CD14-positive monocyte (primary cell): Measurements from ENCODE around the gene STAM. TPM values are rescaled to one million over a fixed set of nuclear protein-coding genes. Genes with fewer than 3 reads are reported as not detected.
A peak's percentile ranks its signal among the peaks of the same experiment; 100 is the strongest.

Source experiments
- DNase-seq, 3 donors: peaks; one replicate each; pipeline ENCODE4 v3.0.0-alpha.2; 2011 to 2022
- H2AFZ ChIP-seq: 2 replicates; pipeline ENCODE4 v1.6.0; 2012; ENCODE audit warnings: mild to moderate bottlenecking, low read depth, low read length, inconsistent platforms; ENCODE audit not compliant: insufficient read depth, poor library complexity, severe bottlenecking
- H3K27ac ChIP-seq, 2 donors: 1 replicate in 1 of 2; 2 replicates in 1 of 2; pipeline ENCODE4 v1.5.1; 2012 to 2013; ENCODE audit warnings: low read length in 2 of 2, control low read depth in 1 of 2, inconsistent platforms in 1 of 2, low read depth in 1 of 2, mild to moderate bottlenecking in 1 of 2
- H3K27me3 ChIP-seq, 2 donors: one replicate each; pipeline versions ENCODE4 v1.6.0 to v1.6.1; 2011 to 2013; ENCODE audit warnings: low read length in 2 of 2; ENCODE audit not compliant: control insufficient read depth in 2 of 2, insufficient read depth in 2 of 2
- H3K36me3 ChIP-seq, 2 donors: replicated peaks in 1 of 2; 1 replicate in 1 of 2; 2 replicates in 1 of 2; pipeline versions ENCODE4 v1.5.1 to v1.6.1; 2012 to 2013; ENCODE audit warnings: low read length in 2 of 2, control low read depth in 1 of 2, inconsistent platforms in 1 of 2, mild to moderate bottlenecking in 1 of 2; ENCODE audit not compliant: insufficient read depth in 2 of 2, control insufficient read depth in 1 of 2
- H3K4me1 ChIP-seq, 2 donors: 1 replicate in 1 of 2; 2 replicates in 1 of 2; pipeline versions ENCODE4 v1.5.1 to v1.6.1; 2012 to 2013; ENCODE audit warnings: low read length in 2 of 2, control low read depth in 1 of 2, inconsistent platforms in 1 of 2, mild to moderate bottlenecking in 1 of 2, moderate library complexity in 1 of 2; ENCODE audit not compliant: insufficient read depth in 2 of 2, control insufficient read depth in 1 of 2
- H3K4me2 ChIP-seq: replicated peaks from 2 replicates; pipeline ENCODE3; 2012; ENCODE audit warnings: low read length, moderate library complexity, mild to moderate bottlenecking; ENCODE audit not compliant: poor library complexity, severe bottlenecking; ENCODE audit errors: extremely low read depth
- H3K4me3 ChIP-seq, 3 experiments: fragments of 200-600 bp in 1 of 3; sonication (generic) in 1 of 3; replicated peaks in 1 of 3; 1 replicate in 2 of 3; 2 replicates in 1 of 3; pipeline ENCODE4 v1.5.1; 2011 to 2013; ENCODE audit warnings: low read length in 3 of 3, mild to moderate bottlenecking in 3 of 3, control low read depth in 2 of 3, low read depth in 2 of 3, inconsistent platforms in 1 of 3, moderate library complexity in 1 of 3
- H3K79me2 ChIP-seq: 2 replicates; pipeline ENCODE4 v1.6.0; 2012; ENCODE audit warnings: mild to moderate bottlenecking, control low read depth, inconsistent platforms, low read length, moderate library complexity; ENCODE audit not compliant: insufficient read depth
- H3K9ac ChIP-seq: 2 replicates; pipeline ENCODE4 v1.6.0; 2017; ENCODE audit warnings: low read length, mild to moderate bottlenecking; ENCODE audit not compliant: insufficient read depth, poor library complexity, severe bottlenecking
- H3K9me3 ChIP-seq, 2 donors: replicated peaks in 1 of 2; 1 replicate in 1 of 2; 2 replicates in 1 of 2; pipeline versions ENCODE4 v1.5.1 to v1.6.1; 2012 to 2013; ENCODE audit warnings: low read length in 2 of 2, control low read depth in 1 of 2; ENCODE audit not compliant: control insufficient read depth in 1 of 2, insufficient read depth in 1 of 2
- H4K20me1 ChIP-seq: 2 replicates; pipeline ENCODE4 v1.6.0; 2012; ENCODE audit warnings: mild to moderate bottlenecking, low read length, control low read depth, moderate library complexity; ENCODE audit not compliant: insufficient read depth
- H3K27ac Mint-ChIP-seq, 7 donors: one replicate each; pipeline ENCODE4 v1.8.0; 2020; ENCODE audit warnings: mild to moderate bottlenecking in 7 of 7, mixed read lengths in 7 of 7, moderate library complexity in 6 of 7, inconsistent platforms in 2 of 7
- H3K27me3 Mint-ChIP-seq, 3 donors: one replicate each; pipeline ENCODE4 v1.8.0; 2021 to 2022; ENCODE audit warnings: low read depth in 3 of 3, mild to moderate bottlenecking in 3 of 3, mixed read lengths in 3 of 3, moderate library complexity in 3 of 3, inconsistent platforms in 1 of 3
- H3K36me3 Mint-ChIP-seq, 2 donors: one replicate each; pipeline ENCODE4 v1.8.0; 2020; ENCODE audit warnings: mixed read lengths in 2 of 2, inconsistent platforms in 1 of 2, mild to moderate bottlenecking in 1 of 2
- H3K4me1 Mint-ChIP-seq: one replicate; pipeline ENCODE4 v1.8.0; 2020; ENCODE audit warnings: mild to moderate bottlenecking, mixed read lengths
- H3K4me3 Mint-ChIP-seq, 2 donors: one replicate each; pipeline ENCODE4 v1.8.0; 2020; ENCODE audit warnings: mild to moderate bottlenecking in 2 of 2, mixed read lengths in 2 of 2, moderate library complexity in 1 of 2
- H3K9me3 Mint-ChIP-seq, 7 donors: one replicate each; pipeline ENCODE4 v1.8.0; 2020 to 2022; ENCODE audit warnings: mixed read lengths in 7 of 7, mild to moderate bottlenecking in 6 of 7, moderate library complexity in 6 of 7, inconsistent platforms in 2 of 7
- WGBS: methylation state at CpG from one replicate; pipeline ENCODE4 v1.1.5; 2013; ENCODE audit warnings: missing lambda C conversion rate; ENCODE audit not compliant: insufficient coverage; 5-methylcytosine and 5-hydroxymethylcytosine counted together
- intact Hi-C, 2 donors: fragments of 100-400 bp; cut with micrococcal nuclease; formaldehyde crosslinking; loops; one replicate each; pipeline versions ENCODE4 v1.15.0 to v1.15.1; 2023
- polyA plus RNA-seq, 3 donors: library from polyadenylated mRNA; depleted of rRNA in 1 of 3; unstranded in 2 of 3; stranded (reverse) in 1 of 3; fragments of 300-500 nt in 2 of 3; fragments of >200 nt in 1 of 3; fragmentation: Illumina TruSeq in 2 of 3; gene quantifications; 1 replicate in 2 of 3; 2 replicates in 1 of 3; pipeline ENCODE4 v1.2.3, GENCODE V29; 2012 to 2021
- TF ChIP-seq, protein P1 (sequence below): fragments of 200-600 bp; IDR thresholded peaks from one replicate; pipeline ENCODE4 v1.8.0; 2022; ENCODE audit warnings: antibody characterized with exemption, mild to moderate bottlenecking

The STAM gene
- polyA plus RNA-seq, 3 donors: 5.5 to 16.4 (median 5.9) TPM

DNA sequence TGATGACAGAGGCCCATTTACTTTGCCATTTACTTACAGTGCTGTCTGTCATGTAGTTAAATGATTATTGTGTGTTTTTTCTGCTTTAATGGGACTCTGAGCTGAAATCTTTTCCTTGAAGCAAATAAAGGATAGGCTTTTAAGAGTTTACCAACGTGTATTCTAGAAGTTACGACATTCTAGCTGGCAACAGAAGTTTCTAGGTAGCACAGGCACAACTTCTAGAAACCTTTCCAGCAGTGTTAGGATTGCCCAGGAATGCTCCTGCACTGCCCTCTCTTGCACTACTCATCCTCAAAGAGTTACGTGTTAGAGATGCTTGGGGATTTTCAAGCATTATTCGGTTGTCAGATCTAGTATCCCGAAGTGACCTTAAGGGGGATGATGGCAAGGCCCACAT lies 65.5 kb downstream of the STAM start:
- H3K9me3 Mint-ChIP-seq: no peaks in the 10 kb centered on the region
- H3K4me3 Mint-ChIP-seq: no peak overlapping the region
- no peak overlapping the region for H3K27ac Mint-ChIP-seq
- Histone ChIP-seq H3K9me3 (no peaks in the 10 kb centered on the region), H3K4me3 (no peak overlapping the region), H3K36me3 (peaks cover 83 to 97% of the 10 kb centered on the region in 2 donors), H3K27ac (peak overlapping the region in 1 of 2 donors; percentile 36), H4K20me1 (no peaks in the 10 kb centered on the region), H3K4me1 (no peaks in the 10 kb centered on the region), H3K9ac (no peak overlapping the region), H3K79me2 (no peaks in the 10 kb centered on the region), H2AFZ (no peak overlapping the region), H3K4me2 (no peak overlapping the region), H3K27me3 (no peaks in the 10 kb centered on the region)
- TF ChIP-seq, protein P1, sequence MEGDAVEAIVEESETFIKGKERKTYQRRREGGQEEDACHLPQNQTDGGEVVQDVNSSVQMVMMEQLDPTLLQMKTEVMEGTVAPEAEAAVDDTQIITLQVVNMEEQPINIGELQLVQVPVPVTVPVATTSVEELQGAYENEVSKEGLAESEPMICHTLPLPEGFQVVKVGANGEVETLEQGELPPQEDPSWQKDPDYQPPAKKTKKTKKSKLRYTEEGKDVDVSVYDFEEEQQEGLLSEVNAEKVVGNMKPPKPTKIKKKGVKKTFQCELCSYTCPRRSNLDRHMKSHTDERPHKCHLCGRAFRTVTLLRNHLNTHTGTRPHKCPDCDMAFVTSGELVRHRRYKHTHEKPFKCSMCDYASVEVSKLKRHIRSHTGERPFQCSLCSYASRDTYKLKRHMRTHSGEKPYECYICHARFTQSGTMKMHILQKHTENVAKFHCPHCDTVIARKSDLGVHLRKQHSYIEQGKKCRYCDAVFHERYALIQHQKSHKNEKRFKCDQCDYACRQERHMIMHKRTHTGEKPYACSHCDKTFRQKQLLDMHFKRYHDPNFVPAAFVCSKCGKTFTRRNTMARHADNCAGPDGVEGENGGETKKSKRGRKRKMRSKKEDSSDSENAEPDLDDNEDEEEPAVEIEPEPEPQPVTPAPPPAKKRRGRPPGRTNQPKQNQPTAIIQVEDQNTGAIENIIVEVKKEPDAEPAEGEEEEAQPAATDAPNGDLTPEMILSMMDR: no peak
- H3K27me3 Mint-ChIP-seq: peaks cover 0 to 2% (median 0%) of the 10 kb centered on the region in 3 donors
- no peak for DNase-seq
- no peaks in the 10 kb centered on the region for H3K4me1 Mint-ChIP-seq
- WGBS: no CpG with 5 or more reads among the region's 5 CpGs
- intact Hi-C loops: no loop called here
- peaks cover 71 to 86% of the 10 kb centered on the region in 2 donors for H3K36me3 Mint-ChIP-seq

DNA sequence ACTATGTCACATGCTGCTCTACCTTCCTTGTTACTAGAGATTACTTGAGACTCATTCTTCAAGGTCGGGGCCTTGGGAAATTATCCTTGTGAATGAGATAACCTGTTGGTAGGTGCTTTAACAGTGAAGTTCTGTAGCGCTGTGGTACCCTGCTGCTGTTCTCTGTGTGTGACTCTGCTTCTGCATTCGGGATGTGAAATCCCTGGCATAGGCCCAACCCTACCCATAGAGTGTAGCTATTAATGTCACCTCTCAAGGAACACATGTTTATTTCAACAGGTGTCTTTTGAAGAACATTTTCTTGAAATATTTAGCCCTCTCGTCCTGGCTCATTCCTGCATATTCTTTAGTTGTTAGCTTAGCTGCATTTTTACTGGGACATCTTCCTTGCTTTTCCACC lies 66.2 kb downstream of the STAM start:
- H3K27me3 Mint-ChIP-seq: peaks cover 0 to 2% (median 0%) of the 10 kb centered on the region in 3 donors
- H3K36me3 ChIP-seq: peaks cover 85 to 98% of the 10 kb centered on the region in 2 donors
- no peaks in the 10 kb centered on the region for H3K9me3 ChIP-seq
- H2AFZ ChIP-seq: no peak overlapping the region
- H3K27ac Mint-ChIP-seq: peak overlapping the region in 2 of 7 donors; percentile 10 to 38
- H3K4me2 ChIP-seq: no peak overlapping the region
- TF ChIP-seq, protein P1: no peak
- H3K4me1 ChIP-seq: no peaks in the 10 kb centered on the region
- H3K9me3 Mint-ChIP-seq: no peaks in the 10 kb centered on the region
- no peak overlapping the region for H3K4me3 Mint-ChIP-seq
- no peaks in the 10 kb centered on the region for H3K4me1 Mint-ChIP-seq
- no peaks in the 10 kb centered on the region for H3K27me3 ChIP-seq
- no peak overlapping the region for H3K4me3 ChIP-seq
- no peaks in the 10 kb centered on the region for H4K20me1 ChIP-seq
- no peak overlapping the region for H3K27ac ChIP-seq
- H3K79me2 ChIP-seq: no peaks in the 10 kb centered on the region
- H3K9ac ChIP-seq: no peak overlapping the region
- intact Hi-C loops: no loop called here
- no CpG with 5 or more reads among the region's 4 CpGs for WGBS
- DNase-seq: no peak
- peaks cover 72 to 89% of the 10 kb centered on the region in 2 donors for H3K36me3 Mint-ChIP-seq
